ENCODE results near the gene ST3GAL4. TPM values are rescaled to one million over a fixed set of nuclear protein-coding genes. Genes with fewer than 3 reads are reported as not detected.

ST3GAL4 gene
- total and polyA plus RNA-seq, 9 of the 15 experiments (the other 6 are each of a cell fraction or from before 2014, with no cell fraction given), result 0.27 to 22.9 (median 10.5) TPM

DNA sequence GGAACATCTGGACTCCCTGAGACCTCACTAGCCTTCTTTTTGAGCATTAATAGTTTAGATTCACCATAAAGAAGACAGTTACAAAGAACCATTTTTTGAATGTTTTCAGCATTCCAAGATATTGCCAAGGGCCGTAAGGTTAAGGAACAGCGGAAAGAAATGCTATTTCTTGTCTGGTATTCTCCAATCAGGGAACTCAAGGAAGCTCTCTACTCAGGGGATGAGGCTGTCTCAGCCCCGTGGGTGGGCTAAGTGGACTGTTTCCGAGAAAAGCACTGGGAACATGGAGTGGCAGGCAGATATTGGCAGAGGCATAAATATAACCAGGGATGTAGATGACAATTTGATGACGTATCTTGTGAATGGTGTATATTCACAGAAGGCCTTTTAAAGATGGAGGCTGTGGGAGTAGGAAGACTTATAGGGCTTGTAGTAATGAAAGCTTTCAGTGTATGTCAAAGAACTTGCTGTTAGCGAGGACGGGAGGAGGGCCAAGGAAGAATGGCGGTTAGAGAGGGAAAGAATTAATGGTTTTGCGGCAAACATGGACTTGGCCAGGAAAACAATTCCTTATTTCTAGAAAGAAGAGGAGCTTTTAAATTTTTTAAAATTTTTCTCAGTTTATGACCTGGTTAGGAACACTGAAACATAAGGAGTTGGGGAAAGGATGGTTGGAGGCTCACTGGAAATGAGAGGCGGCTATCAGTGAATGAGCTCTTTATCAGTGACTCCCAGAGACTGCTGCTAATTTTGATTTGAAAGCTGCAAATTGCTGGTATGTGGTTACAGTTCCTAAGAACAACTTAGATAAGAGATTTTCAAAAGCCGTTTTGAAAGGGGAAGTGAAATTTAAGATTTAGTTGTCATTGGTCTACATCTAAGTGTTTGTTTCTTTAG, 64.6 kb downstream of the ST3GAL4 start (continued):
- 0 out of 2 replicates have a peak, but pooled peaks have one; percentile 51 for TF ChIP-seq MYNN (IDR thresholded peaks at IDR 0.05)
- no peak for TF ChIP-seq MYNN (CRISPR knock-in tag; IDR thresholded peaks at IDR 0.05)
- TF ChIP-seq ZNF75A (CRISPR knock-in tag; IDR thresholded peaks at IDR 0.05), result no peak
- peak; percentile 71 for TF ChIP-seq MEIS2 (IDR thresholded peaks at IDR 0.05; ENCODE audit: partially characterized antibody)
- TF ChIP-seq RAD21 (CRISPR knock-in tag; conservative IDR thresholded peaks at IDR 0.05 in 1 of 2, IDR thresholded peaks at IDR 0.05 in 1 of 2), result peak in 1 of 2 experiments; percentile 24; a peak in 1 of 4 replicates
- peak; percentile 70; the same call in 1 of the 2 replicates for TF ChIP-seq FOXJ2 (tag; IDR thresholded peaks at IDR 0.05)
- TF ChIP-seq BHLHE40 (IDR thresholded peaks at IDR 0.05; ENCODE audit: low read length), result peak; percentile 63; the same call in 1 of the 2 replicates
- no peak for TF ChIP-seq ZBTB7A (IDR thresholded peaks at IDR 0.05; ENCODE audit: borderline replicate concordance, control insufficient read depth, low read depth, low read length)
- peak; percentile 100 for TF ChIP-seq HDAC2 (IDR thresholded peaks at IDR 0.05)
- TF ChIP-seq ARID1B (IDR thresholded peaks at IDR 0.05), result peak; percentile 99
- peak; percentile 80 to 97; a peak in 3 of 4 replicates for TF ChIP-seq TEAD1 (CRISPR knock-in tag; IDR thresholded peaks at IDR 0.05)
- 0 out of 2 replicates have a peak, but pooled peaks have one; percentile 39 for TF ChIP-seq MBD2 (IDR thresholded peaks at IDR 0.05; ENCODE audit: borderline replicate concordance, low read depth)
- TF ChIP-seq CCNT2 (IDR thresholded peaks at IDR 0.05; ENCODE audit: borderline replicate concordance, extremely low read depth, insufficient read length, low read depth, low read length), result peak; percentile 92
- TF ChIP-seq RHOXF2B (CRISPR knock-in tag; conservative IDR thresholded peaks at IDR 0.05), result no peak
- peak; percentile 92 for TF ChIP-seq NFIC (IDR thresholded peaks at IDR 0.05)
- peak; percentile 95 for TF ChIP-seq HDAC3 (IDR thresholded peaks at IDR 0.05; ENCODE audit: borderline replicate concordance, partially characterized antibody)
- TF ChIP-seq SMARCA4 (IDR thresholded peaks at IDR 0.05), result peak; percentile 97
- 0 out of 2 replicates have a peak, but pooled peaks have one; percentile 59 for TF ChIP-seq CREB3 (tag; conservative IDR thresholded peaks at IDR 0.05; ENCODE audit: low read depth)
- peak; percentile 90 for TF ChIP-seq ZKSCAN8 (CRISPR knock-in tag; IDR thresholded peaks at IDR 0.05)
- TF ChIP-seq ZNF354B (CRISPR knock-in tag; IDR thresholded peaks at IDR 0.05), result peak; percentile 58; the same call in 1 of the 2 replicates
- TF ChIP-seq, protein P1, sequence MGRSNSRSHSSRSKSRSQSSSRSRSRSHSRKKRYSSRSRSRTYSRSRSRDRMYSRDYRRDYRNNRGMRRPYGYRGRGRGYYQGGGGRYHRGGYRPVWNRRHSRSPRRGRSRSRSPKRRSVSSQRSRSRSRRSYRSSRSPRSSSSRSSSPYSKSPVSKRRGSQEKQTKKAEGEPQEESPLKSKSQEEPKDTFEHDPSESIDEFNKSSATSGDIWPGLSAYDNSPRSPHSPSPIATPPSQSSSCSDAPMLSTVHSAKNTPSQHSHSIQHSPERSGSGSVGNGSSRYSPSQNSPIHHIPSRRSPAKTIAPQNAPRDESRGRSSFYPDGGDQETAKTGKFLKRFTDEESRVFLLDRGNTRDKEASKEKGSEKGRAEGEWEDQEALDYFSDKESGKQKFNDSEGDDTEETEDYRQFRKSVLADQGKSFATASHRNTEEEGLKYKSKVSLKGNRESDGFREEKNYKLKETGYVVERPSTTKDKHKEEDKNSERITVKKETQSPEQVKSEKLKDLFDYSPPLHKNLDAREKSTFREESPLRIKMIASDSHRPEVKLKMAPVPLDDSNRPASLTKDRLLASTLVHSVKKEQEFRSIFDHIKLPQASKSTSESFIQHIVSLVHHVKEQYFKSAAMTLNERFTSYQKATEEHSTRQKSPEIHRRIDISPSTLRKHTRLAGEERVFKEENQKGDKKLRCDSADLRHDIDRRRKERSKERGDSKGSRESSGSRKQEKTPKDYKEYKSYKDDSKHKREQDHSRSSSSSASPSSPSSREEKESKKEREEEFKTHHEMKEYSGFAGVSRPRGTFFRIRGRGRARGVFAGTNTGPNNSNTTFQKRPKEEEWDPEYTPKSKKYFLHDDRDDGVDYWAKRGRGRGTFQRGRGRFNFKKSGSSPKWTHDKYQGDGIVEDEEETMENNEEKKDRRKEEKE (IDR thresholded peaks at IDR 0.05; ENCODE audit: borderline replicate concordance in 1 of 2, control insufficient read depth in 1 of 2, low read depth in 2 of 2, low read length in 1 of 2), result 0 out of 4 replicates have a peak, but pooled peaks of 1 of the 2 experiments have one; percentile 38
- TF ChIP-seq, protein P2, sequence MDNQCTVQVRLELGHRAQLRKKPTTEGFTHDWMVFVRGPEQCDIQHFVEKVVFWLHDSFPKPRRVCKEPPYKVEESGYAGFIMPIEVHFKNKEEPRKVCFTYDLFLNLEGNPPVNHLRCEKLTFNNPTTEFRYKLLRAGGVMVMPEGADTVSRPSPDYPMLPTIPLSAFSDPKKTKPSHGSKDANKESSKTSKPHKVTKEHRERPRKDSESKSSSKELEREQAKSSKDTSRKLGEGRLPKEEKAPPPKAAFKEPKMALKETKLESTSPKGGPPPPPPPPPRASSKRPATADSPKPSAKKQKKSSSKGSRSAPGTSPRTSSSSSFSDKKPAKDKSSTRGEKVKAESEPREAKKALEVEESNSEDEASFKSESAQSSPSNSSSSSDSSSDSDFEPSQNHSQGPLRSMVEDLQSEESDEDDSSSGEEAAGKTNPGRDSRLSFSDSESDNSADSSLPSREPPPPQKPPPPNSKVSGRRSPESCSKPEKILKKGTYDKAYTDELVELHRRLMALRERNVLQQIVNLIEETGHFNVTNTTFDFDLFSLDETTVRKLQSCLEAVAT (IDR thresholded peaks at IDR 0.05), result peak in 1 of 2 experiments; percentile 93; a peak in 2 of 4 replicates

All from K562 (cell line).